Neural progenitor cell (in vitro differentiated cells): ENCODE measurements around the gene NKAIN4.

Experiments
- EZH2 ChIP-seq: fragments of 200-600 bp; sonication (generic); IDR thresholded peaks from 2 replicates; pipeline ENCODE4 v1.6.1; 2017; ENCODE audit warnings: antibody characterized with exemption, mild to moderate bottlenecking, moderate library complexity
- EZH2phosphoT487 ChIP-seq: fragments of 200-600 bp; sonication (generic); IDR thresholded peaks from 2 replicates; pipeline ENCODE4 v1.6.1; 2017; ENCODE audit warnings: antibody characterized with exemption
- TF ChIP-seq, protein P1 (sequence below): fragments of 200-600 bp; sonication (generic); IDR thresholded peaks from 2 replicates; pipeline ENCODE4 v1.5.1; 2017; ENCODE audit warnings: antibody characterized with exemption, mild to moderate bottlenecking

DNA sequence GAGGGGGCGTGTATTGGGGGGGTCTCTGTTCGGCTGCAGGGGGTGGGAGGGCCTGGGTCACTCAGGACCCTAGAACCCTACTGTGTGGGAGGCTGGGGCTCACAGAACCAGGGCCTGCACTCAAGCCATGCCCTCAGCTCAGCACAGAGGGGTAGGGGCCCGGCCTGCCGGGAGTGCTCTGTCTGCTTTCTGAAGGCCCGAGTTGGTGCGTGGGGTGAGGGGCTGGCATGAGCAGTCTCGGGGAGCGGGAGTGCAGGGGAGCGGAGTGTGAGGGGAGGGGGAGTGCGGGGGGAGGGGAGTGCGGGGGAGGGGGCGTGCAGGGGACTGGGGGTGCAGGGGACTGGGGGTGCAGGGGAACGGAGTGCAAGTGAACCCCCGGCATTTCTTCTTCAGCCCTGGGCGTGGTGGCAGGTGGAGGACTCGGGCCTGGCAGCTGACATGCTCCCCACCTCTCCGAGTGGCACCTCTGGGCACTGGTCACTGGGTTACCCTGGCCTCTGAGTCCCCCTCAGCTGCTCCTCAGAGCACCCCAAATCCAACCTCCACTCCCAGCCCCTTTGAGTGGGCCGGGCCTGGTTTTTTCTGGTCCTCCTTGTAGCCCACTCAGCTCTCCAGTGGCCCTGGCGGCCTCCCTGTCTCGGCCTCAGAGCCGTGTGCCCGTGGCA, 39.7 kb upstream of the NKAIN4 start:
- TF ChIP-seq, protein P1, sequence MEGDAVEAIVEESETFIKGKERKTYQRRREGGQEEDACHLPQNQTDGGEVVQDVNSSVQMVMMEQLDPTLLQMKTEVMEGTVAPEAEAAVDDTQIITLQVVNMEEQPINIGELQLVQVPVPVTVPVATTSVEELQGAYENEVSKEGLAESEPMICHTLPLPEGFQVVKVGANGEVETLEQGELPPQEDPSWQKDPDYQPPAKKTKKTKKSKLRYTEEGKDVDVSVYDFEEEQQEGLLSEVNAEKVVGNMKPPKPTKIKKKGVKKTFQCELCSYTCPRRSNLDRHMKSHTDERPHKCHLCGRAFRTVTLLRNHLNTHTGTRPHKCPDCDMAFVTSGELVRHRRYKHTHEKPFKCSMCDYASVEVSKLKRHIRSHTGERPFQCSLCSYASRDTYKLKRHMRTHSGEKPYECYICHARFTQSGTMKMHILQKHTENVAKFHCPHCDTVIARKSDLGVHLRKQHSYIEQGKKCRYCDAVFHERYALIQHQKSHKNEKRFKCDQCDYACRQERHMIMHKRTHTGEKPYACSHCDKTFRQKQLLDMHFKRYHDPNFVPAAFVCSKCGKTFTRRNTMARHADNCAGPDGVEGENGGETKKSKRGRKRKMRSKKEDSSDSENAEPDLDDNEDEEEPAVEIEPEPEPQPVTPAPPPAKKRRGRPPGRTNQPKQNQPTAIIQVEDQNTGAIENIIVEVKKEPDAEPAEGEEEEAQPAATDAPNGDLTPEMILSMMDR: no peak
- TF ChIP-seq EZH2phosphoT487 (no peak), EZH2 (no peak)
